Naive thymus-derived CD4-positive, alpha-beta T cell (primary cell): ENCODE data around the gene WDR77. TPM values are rescaled to one million over a fixed set of nuclear protein-coding genes. Genes with fewer than 3 reads are reported as not detected.
A peak's percentile ranks its signal among the peaks of the same experiment; 100 is the strongest.

Experiments used
- ATAC-seq: fragments of 150-1000 bp; cut with Tn5 transposase; 2 replicates; pipeline ENCODE4 v1.10.0; 2021; ENCODE audit warnings: mild to moderate bottlenecking, moderate library complexity
- CTCF ChIA-PET: fragments of 350-600 bp; sonication (Branson Sonifier 250); formaldehyde crosslinking; loops from one replicate; lab custom pipeline; 2021; ENCODE audit warnings: antibody characterized with exemption; lab: Charles Lee
- POLR2A ChIA-PET: fragments of 350-600 bp; sonication (Branson Sonifier 250); formaldehyde crosslinking; loops from one replicate; lab custom pipeline; 2021; ENCODE audit warnings: antibody characterized with exemption, inconsistent platforms; lab: Charles Lee
- DNase-seq, 9 donors: peaks; one replicate each; pipeline versions ENCODE4 v3.0.0 to v3.0.0-alpha.2; 2020 to 2022; ENCODE audit warnings: mixed read lengths in 1 of 9
- H3K27ac ChIP-seq: one replicate; pipeline ENCODE4 v1.7.0; 2013; ENCODE audit warnings: mild to moderate bottlenecking, low read depth, low read length, moderate library complexity
- H3K27me3 ChIP-seq, 2 donors: one replicate each; pipeline ENCODE4 v1.7.0; 2013; ENCODE audit warnings: low read length in 2 of 2, mild to moderate bottlenecking in 2 of 2, moderate library complexity in 2 of 2; ENCODE audit not compliant: control insufficient read depth in 2 of 2, insufficient read depth in 2 of 2
- H3K36me3 ChIP-seq, 3 experiments: 1 replicate in 2 of 3; 2 replicates in 1 of 3; pipeline ENCODE4 v1.7.0; 2013; ENCODE audit warnings: low read length in 3 of 3, mild to moderate bottlenecking in 3 of 3, moderate library complexity in 1 of 3; ENCODE audit not compliant: insufficient read depth in 3 of 3, control insufficient read depth in 2 of 3
- H3K4me1 ChIP-seq, 2 donors: one replicate each; pipeline ENCODE4 v1.7.0; 2013; ENCODE audit warnings: low read length in 2 of 2, mild to moderate bottlenecking in 2 of 2, moderate library complexity in 1 of 2; ENCODE audit not compliant: control insufficient read depth in 2 of 2, insufficient read depth in 2 of 2
- H3K4me3 ChIP-seq: 2 replicates; pipeline ENCODE4 v1.7.0; 2013; ENCODE audit warnings: mild to moderate bottlenecking, low read length
- H3K9me3 ChIP-seq, 3 experiments: 1 replicate in 2 of 3; 2 replicates in 1 of 3; pipeline ENCODE4 v1.7.0; 2013; ENCODE audit warnings: low read length in 3 of 3; ENCODE audit not compliant: control insufficient read depth in 2 of 3
- H3K27ac Mint-ChIP-seq, 9 donors: one replicate each; pipeline ENCODE4 v1.8.0; 2020 to 2022; ENCODE audit warnings: mixed read lengths in 9 of 9, mild to moderate bottlenecking in 8 of 9, moderate library complexity in 5 of 9, inconsistent platforms in 2 of 9
- H3K27me3 Mint-ChIP-seq, 5 donors: one replicate each; pipeline ENCODE4 v1.8.0; 2021 to 2022; ENCODE audit warnings: mixed read lengths in 5 of 5, mild to moderate bottlenecking in 1 of 5
- H3K36me3 Mint-ChIP-seq, 5 donors: one replicate each; pipeline ENCODE4 v1.8.0; 2020 to 2022; ENCODE audit warnings: mixed read lengths in 5 of 5, mild to moderate bottlenecking in 3 of 5, inconsistent platforms in 1 of 5
- H3K4me1 Mint-ChIP-seq, 7 donors: one replicate each; pipeline ENCODE4 v1.8.0; 2020 to 2022; ENCODE audit warnings: mixed read lengths in 7 of 7, mild to moderate bottlenecking in 3 of 7, inconsistent platforms in 1 of 7
- H3K4me3 Mint-ChIP-seq, 10 donors: one replicate each; pipeline ENCODE4 v1.8.0; 2020 to 2022; ENCODE audit warnings: mild to moderate bottlenecking in 10 of 10, mixed read lengths in 10 of 10, moderate library complexity in 6 of 10, inconsistent platforms in 2 of 10
- H3K9me3 Mint-ChIP-seq, 11 donors: one replicate each; pipeline ENCODE4 v1.8.0; 2020 to 2022; ENCODE audit warnings: mixed read lengths in 11 of 11, mild to moderate bottlenecking in 4 of 11, inconsistent platforms in 1 of 11, moderate library complexity in 1 of 11
- intact Hi-C, 2 donors: fragments of 100-400 bp; cut with micrococcal nuclease; formaldehyde crosslinking; loops; one replicate each; pipeline ENCODE4 v1.15.1; 2023
- polyA plus RNA-seq, 2 donors: library from polyadenylated mRNA; unstranded; fragments of 300-500 nt; fragmentation: Illumina TruSeq; gene quantifications; one replicate each; pipeline ENCODE4 v1.2.3, GENCODE V29; 2021
- total RNA-seq, 6 experiments: library from RNA in 5 of 6; stranded (reverse) in 5 of 6; gene quantifications; 1 replicate in 5 of 6; 2 replicates in 1 of 6; pipeline ENCODE4 v1.2.3 and lab custom pipeline; 2021 to 2026

The WDR77 gene
- total RNA-seq (10 to 100 TPM; 20.7 to 39.9 (median 29.5) TPM), polyA plus RNA-seq (10 to 100 TPM; 42.4 to 44.7 TPM), total RNA-seq (lab: John Stamatoyannopoulos, UW) (19.8 reads per million, percentile 50 among the genes with 10 or more reads in this experiment)

DNA sequence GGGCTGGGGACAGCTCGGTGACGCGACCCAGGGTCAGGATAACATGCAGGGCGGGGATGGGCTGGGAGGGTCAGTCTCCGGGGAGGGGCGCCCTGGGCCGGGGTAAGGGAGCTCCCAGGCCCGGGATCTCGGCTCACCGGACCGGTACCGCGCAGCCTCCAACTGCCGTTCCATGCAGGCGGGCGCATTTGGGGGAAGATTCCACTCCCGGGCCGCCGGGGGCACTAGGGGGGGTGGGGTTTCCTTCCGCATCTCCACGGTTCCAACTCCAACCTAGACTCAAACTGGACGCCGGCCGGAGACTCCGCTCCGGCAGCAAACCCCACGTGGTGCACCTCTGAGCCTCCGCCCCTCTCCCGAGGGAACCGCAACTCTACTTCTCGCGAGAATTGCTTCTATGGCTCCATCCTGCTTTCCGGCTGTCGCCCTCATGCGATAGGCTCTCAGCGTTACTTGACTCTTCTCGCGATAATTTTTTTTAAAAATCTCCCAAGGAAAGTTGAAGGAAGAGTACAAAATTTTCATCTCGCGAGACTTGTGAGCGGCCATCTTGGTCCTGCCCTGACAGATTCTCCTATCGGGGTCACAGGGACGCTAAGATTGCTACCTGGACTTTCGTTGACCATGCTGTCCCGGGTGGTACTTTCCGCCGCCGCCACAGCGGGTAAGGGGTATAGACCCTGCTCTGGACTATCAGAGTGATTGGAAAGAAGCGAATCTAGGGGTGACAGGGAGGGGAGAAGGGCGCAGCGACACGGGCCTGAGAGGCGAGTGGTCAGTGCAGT, at the start of gene WDR77, which contains the start of gene ATP5PB:
Gene WDR77 (minus strand): TSS at position 339 of the 785 bp plus-strand sequence. CDS start 87 bp downstream, at position 252.
Gene ATP5PB (plus strand): TSS at position 547 of the 785 bp plus-strand sequence. CDS start 78 bp downstream, at position 625.
- Histone ChIP-seq H3K27ac (peak within 1 kb of the TSS; percentile 98), H3K4me3 (peak within 1 kb of the TSS; percentile 89), H3K36me3 (peaks cover 0 to 44% (median 10%) of the 10 kb centered on the region in 3 experiments), H3K27me3 (no peaks in the 10 kb centered on the region), H3K9me3 (no peaks in the 10 kb centered on the region), H3K4me1 (peaks cover 51 to 55% of the 10 kb centered on the region in 2 donors)
- peak; percentile 98 for ATAC-seq
- H3K36me3 Mint-ChIP-seq: peaks cover 16 to 48% (median 26%) of the 10 kb centered on the region in 5 donors
- H3K9me3 Mint-ChIP-seq: peaks cover 0 to 6% (median 0%) of the 10 kb centered on the region in 11 donors
- H3K27ac Mint-ChIP-seq: peak within 1 kb of the TSS; percentile 95 to 100 (median 99)
- no peaks in the 10 kb centered on the region for H3K27me3 Mint-ChIP-seq
- peak; percentile 66 to 97 (median 94) for DNase-seq
- POLR2A ChIA-PET: interaction anchor here (0.5 to 8.9 kb wide), 15 partner anchors 9 to 1110 kb away, joined by 3 to 96 read pairs (median 4); partner anchors contain the start of genes C1orf162 and RBM15
- H3K4me1 Mint-ChIP-seq: peaks cover 43 to 92% (median 78%) of the 10 kb centered on the region in 7 donors
- H3K4me3 Mint-ChIP-seq: peak within 1 kb of the TSS; percentile 97 to 100 (median 100)
- CTCF ChIA-PET: interaction anchor here (0.6 to 1.7 kb wide), 6 partner anchors 8 to 226 kb away, joined by 3 to 6 read pairs (median 4); partner anchors contain the start of gene C1orf162
- intact Hi-C loops: loop anchor here (1.0 to 10.0 kb wide), 18 partner anchors 8 to 1414 kb away; partner anchors contain the start of genes CEPT1 (in 2 of the 2), DDX20 (in 2 of the 2), DRAM2 (in 2 of the 2) and INKA2 (in 1 of the 2)

DNA sequence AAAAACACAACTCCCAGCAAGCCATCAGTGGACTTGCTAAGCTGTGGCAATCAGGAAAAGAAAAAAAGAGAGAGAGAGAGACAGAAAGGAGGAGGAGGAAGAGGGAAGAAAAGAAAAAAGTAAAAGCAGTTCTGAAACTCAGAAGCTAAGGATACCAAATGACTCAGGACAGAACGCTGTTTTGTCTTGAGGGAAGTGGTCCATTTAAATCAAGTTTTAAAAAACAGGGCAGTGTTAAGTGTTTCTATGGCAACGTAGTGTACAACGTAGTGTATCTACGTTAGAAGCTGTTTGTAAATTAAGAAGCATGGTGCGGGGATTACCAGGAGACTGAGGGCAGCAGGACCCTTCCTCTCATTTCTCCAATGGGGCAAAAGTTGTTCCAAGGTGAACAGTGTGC, 48.5 kb upstream of the WDR77 start:
- ATAC-seq (peak; percentile 42), DNase-seq (no peak)
- Histone ChIP-seq H3K36me3 (no peaks in the 10 kb centered on the region), H3K9me3 (peaks cover 0 to 8% (median 0%) of the 10 kb centered on the region in 3 experiments), H3K27ac (no peak overlapping the region), H3K4me3 (no peak overlapping the region), H3K27me3 (no peaks in the 10 kb centered on the region), H3K4me1 (no peaks in the 10 kb centered on the region)
- ChIA-PET POLR2A (interaction anchor here (1.0 to 2.5 kb wide), 5 partner anchors 10 to 46 kb away, joined by 3 to 10 read pairs (median 3); no protein-coding TSS in a partner anchor), CTCF (interaction anchor here (0.6 to 1.9 kb wide), 4 partner anchors 10 to 1959 kb away, joined by 3 to 15 read pairs (median 3); no protein-coding TSS in a partner anchor)
- H3K4me3 Mint-ChIP-seq: peak overlapping the region in 1 of 10 donors; percentile 40
- peaks cover 0 to 52% (median 0%) of the 10 kb centered on the region in 5 donors for H3K36me3 Mint-ChIP-seq
- peaks cover 0 to 4% (median 0%) of the 10 kb centered on the region in 5 donors for H3K27me3 Mint-ChIP-seq
- H3K4me1 Mint-ChIP-seq: peaks cover 6 to 28% (median 13%) of the 10 kb centered on the region in 7 donors
- peaks cover 0 to 37% (median 10%) of the 10 kb centered on the region in 11 donors for H3K9me3 Mint-ChIP-seq
- intact Hi-C loops: no loop called here
- H3K27ac Mint-ChIP-seq: peak overlapping the region in 1 of 9 donors; percentile 36

DNA sequence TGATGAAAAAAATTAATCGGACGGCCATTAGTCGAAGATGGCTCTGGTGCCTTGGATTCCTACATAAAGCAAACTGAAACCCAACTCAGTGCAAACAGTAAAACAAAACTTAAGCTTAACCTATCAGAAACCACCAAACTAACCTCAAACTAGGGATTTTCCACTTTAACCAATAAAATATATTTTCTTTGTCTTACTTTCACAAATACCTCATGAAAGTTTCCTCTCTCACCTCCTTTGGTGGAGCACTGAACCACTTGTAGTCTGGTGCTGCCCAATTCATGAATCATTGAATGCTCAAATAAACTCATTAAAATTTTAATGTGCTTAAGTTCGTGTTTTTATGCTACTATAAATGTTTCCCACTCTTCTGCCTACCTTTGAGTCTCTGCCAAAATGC, 47.3 kb upstream of the WDR77 start:
- CTCF ChIA-PET: interaction anchor here (1.1 to 1.7 kb wide), 2 partner anchors 11 to 198 kb away, joined by 3 to 7 read pairs; no protein-coding TSS in a partner anchor
- Histone ChIP-seq H3K4me3 (no peak overlapping the region), H3K9me3 (peaks cover 0 to 8% (median 0%) of the 10 kb centered on the region in 3 experiments), H3K36me3 (no peaks in the 10 kb centered on the region), H3K27me3 (no peaks in the 10 kb centered on the region), H3K27ac (no peak overlapping the region), H3K4me1 (no peaks in the 10 kb centered on the region)
- peak overlapping the region in 1 of 10 donors; percentile 2 for H3K4me3 Mint-ChIP-seq
- H3K36me3 Mint-ChIP-seq: peaks cover 0 to 52% (median 0%) of the 10 kb centered on the region in 5 donors
- H3K4me1 Mint-ChIP-seq: peaks cover 4 to 25% (median 10%) of the 10 kb centered on the region in 7 donors
- intact Hi-C loops: no loop called here
- peaks cover 0 to 4% (median 0%) of the 10 kb centered on the region in 5 donors for H3K27me3 Mint-ChIP-seq
- peak overlapping the region in 1 of 9 donors; percentile 60 for H3K27ac Mint-ChIP-seq
- DNase-seq (no peak), ATAC-seq (peak; percentile 32)
- POLR2A ChIA-PET: interaction anchor here (1.4 kb wide), 1 partner anchor 22 kb away, joined by 3 read pairs; no protein-coding TSS in a partner anchor
- peaks cover 0 to 39% (median 10%) of the 10 kb centered on the region in 11 donors for H3K9me3 Mint-ChIP-seq

DNA sequence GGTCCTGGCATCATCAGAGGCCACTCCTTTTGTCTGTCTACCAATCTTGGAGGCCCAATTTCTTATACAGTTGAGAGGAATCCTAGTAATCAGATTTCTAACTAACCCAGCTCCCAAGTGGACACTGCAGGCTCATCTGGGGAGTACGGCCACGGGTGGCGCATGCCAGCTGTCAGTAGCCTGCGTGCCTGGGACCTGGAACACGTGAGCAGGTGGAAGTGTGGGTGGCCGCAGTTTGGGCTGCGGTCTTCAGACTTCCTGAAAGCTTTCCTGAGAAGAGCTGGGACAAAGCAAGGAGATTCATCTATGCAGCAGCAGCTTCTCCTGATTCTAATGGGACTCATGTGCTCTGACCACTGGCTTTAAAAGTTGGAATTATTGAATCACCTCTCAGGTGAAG, 42.0 kb upstream of the WDR77 start:
- Mint-ChIP-seq H3K36me3 (peaks cover 0 to 22% (median 0%) of the 10 kb centered on the region in 5 donors), H3K27ac (no peak overlapping the region), H3K27me3 (peaks cover 0 to 9% (median 0%) of the 10 kb centered on the region in 5 donors), H3K4me3 (no peak overlapping the region), H3K4me1 (peaks cover 0 to 6% (median 0%) of the 10 kb centered on the region in 7 donors), H3K9me3 (peaks cover 0 to 22% (median 3%) of the 10 kb centered on the region in 11 donors)
- Histone ChIP-seq H3K4me1 (no peaks in the 10 kb centered on the region), H3K4me3 (no peak overlapping the region), H3K27ac (no peak overlapping the region), H3K9me3 (no peaks in the 10 kb centered on the region), H3K36me3 (no peaks in the 10 kb centered on the region), H3K27me3 (no peaks in the 10 kb centered on the region)
- ATAC-seq: no peak
- CTCF ChIA-PET: interaction anchor here (0.7 to 1.4 kb wide), 3 partner anchors 9 to 12 kb away, joined by 3 to 5 read pairs (median 3); partner anchors contain the start of genes ADORA3 and TMIGD3
- POLR2A ChIA-PET: interaction anchor here (3.8 kb wide), 1 partner anchor 16 kb away, joined by 12 read pairs; no protein-coding TSS in a partner anchor
- DNase-seq: no peak
- intact Hi-C loops: no loop called here

DNA sequence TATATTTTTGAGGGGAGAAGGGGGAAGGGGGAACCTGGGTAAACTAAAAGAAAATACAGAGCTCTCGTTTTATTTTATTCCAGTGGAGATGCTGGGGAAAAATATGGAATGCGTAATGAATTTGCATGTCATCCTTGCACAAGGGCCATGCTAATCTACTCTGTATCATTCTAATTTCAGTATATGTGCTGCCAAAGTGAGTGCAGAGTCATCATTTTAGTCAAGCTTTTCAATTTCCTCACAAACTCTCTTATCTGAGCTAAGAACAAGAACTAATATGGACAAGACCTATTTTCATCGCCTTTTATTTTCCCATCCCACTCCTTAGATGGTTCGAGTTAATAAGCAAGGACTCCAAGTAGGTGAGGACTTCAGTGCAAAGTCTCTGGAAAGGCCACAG, 41.2 kb upstream of the WDR77 start:
- H3K9me3 Mint-ChIP-seq: peaks cover 0 to 17% (median 0%) of the 10 kb centered on the region in 11 donors
- H3K4me3 Mint-ChIP-seq: no peak overlapping the region
- Histone ChIP-seq H3K27me3 (no peaks in the 10 kb centered on the region), H3K27ac (no peak overlapping the region), H3K9me3 (no peaks in the 10 kb centered on the region), H3K4me1 (no peaks in the 10 kb centered on the region), H3K4me3 (no peak overlapping the region), H3K36me3 (no peaks in the 10 kb centered on the region)
- H3K27ac Mint-ChIP-seq: no peak overlapping the region
- no peak for DNase-seq
- ChIA-PET CTCF (interaction anchor here (0.7 to 1.4 kb wide), 3 partner anchors 8 to 13 kb away, joined by 3 to 5 read pairs (median 3); partner anchors contain the start of genes ADORA3 and TMIGD3), POLR2A (interaction anchor here (3.8 kb wide), 1 partner anchor 17 kb away, joined by 12 read pairs; no protein-coding TSS in a partner anchor)
- H3K36me3 Mint-ChIP-seq: peaks cover 0 to 18% (median 0%) of the 10 kb centered on the region in 5 donors
- peaks cover 0 to 9% (median 0%) of the 10 kb centered on the region in 5 donors for H3K27me3 Mint-ChIP-seq
- peaks cover 0 to 6% (median 0%) of the 10 kb centered on the region in 7 donors for H3K4me1 Mint-ChIP-seq
- intact Hi-C loops: no loop called here
- no peak for ATAC-seq
